H1 (cell line): ENCODE results near the gene SLC25A11.
A peak's percentile ranks its signal among the peaks of the same experiment; 100 is the strongest.

Experiments
- CEBPB ChIP-seq: IDR thresholded peaks from 2 replicates; pipeline ENCODE4 v1.6.1; 2012; ENCODE audit warnings: low read depth, low read length
- EP300 ChIP-seq, 2 experiments: IDR thresholded peaks; 1 replicate in 1 of 2; 2 replicates in 1 of 2; pipeline ENCODE4 v1.6.1; 2011 to 2012; ENCODE audit warnings: low read depth in 2 of 2, low read length in 2 of 2, mild to moderate bottlenecking in 2 of 2, borderline replicate concordance in 1 of 2, inconsistent platforms in 1 of 2, moderate library complexity in 1 of 2
- GTF2F1 ChIP-seq: IDR thresholded peaks from 2 replicates; pipeline ENCODE4 v1.6.1; 2012; ENCODE audit warnings: low read depth, low read length, improper control_type of control experiment, borderline replicate concordance
- POLR2A ChIP-seq, 2 experiments: IDR thresholded peaks; 1 replicate in 1 of 2; 2 replicates in 1 of 2; pipeline ENCODE4 v1.6.1; 2011; ENCODE audit warnings: low read depth in 2 of 2, low read length in 2 of 2, mild to moderate bottlenecking in 2 of 2; ENCODE audit errors: control extremely low read depth in 1 of 2
- RAD21 ChIP-seq, 2 experiments: IDR thresholded peaks in 1 of 2; conservative IDR thresholded peaks in 1 of 2; 2 replicates each; pipeline ENCODE4 v1.6.1; 2011; ENCODE audit warnings: low read depth in 2 of 2, low read length in 2 of 2, improper control_type of control experiment in 1 of 2, inconsistent platforms in 1 of 2, mild to moderate bottlenecking in 1 of 2, moderate library complexity in 1 of 2
- SIN3A ChIP-seq, 2 experiments: IDR thresholded peaks in 1 of 2; conservative IDR thresholded peaks in 1 of 2; 2 replicates each; pipeline ENCODE4 v1.6.1; 2011 to 2012; ENCODE audit warnings: low read length in 2 of 2, improper control_type of control experiment in 1 of 2, low read depth in 1 of 2, mild to moderate bottlenecking in 1 of 2
- SP1 ChIP-seq: IDR thresholded peaks from 2 replicates; pipeline ENCODE4 v1.6.1; 2011; ENCODE audit warnings: low read depth, low read length
- SUZ12 ChIP-seq: fragments of 200-600 bp; sonication (generic); IDR thresholded peaks from 2 replicates; pipeline ENCODE4 v1.6.1; 2012; ENCODE audit warnings: mild to moderate bottlenecking, inconsistent platforms, low read length, moderate library complexity, mixed read lengths
- TF ChIP-seq, protein P1 (sequence below), 3 experiments: IDR thresholded peaks; 1 replicate in 2 of 3; 2 replicates in 1 of 3; pipeline versions ENCODE4 v1.5.1 to v1.6.1; 2011; ENCODE audit warnings: low read length in 3 of 3, mild to moderate bottlenecking in 3 of 3, inconsistent platforms in 2 of 3, low read depth in 1 of 3, moderate library complexity in 1 of 3; ENCODE audit not compliant: insufficient read depth in 1 of 3; ENCODE audit errors: control extremely low read depth in 1 of 3

DNA sequence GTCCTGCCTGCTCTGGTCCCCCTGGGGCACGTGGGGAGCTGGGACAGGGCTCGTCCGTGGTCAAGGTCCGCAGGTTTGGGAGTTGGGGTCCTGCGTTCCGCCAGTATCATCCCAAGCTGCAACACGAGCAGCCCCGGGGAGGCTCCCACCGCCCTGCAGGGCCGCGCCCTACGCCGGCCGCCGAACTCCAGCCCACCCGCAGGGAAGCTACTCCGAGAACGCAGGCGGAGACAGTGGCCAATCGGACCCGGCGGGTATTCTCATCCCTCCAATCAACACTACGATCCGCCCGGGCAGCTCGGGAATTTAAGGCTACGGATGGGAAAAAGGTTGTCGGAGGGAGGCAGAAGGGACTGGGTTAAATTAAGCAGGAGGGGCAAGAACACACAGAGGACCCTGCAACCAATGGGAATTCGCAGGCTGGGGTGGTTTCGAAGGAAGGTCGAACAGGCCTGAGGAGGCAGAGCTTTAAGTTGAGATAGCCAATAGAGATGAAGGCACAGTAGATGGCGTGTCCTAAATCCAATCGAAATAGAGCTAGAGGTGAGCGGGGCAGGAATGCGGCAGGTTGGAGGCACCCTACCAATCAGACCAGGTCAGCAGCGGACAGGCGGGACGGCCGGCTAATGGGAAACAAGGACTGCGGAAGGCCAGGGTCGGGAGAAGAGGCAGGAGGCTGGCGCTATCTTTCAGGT is 27.1 kb upstream of the SLC25A11 start:
- no peak for TF ChIP-seq SUZ12
- TF ChIP-seq, protein P1, sequence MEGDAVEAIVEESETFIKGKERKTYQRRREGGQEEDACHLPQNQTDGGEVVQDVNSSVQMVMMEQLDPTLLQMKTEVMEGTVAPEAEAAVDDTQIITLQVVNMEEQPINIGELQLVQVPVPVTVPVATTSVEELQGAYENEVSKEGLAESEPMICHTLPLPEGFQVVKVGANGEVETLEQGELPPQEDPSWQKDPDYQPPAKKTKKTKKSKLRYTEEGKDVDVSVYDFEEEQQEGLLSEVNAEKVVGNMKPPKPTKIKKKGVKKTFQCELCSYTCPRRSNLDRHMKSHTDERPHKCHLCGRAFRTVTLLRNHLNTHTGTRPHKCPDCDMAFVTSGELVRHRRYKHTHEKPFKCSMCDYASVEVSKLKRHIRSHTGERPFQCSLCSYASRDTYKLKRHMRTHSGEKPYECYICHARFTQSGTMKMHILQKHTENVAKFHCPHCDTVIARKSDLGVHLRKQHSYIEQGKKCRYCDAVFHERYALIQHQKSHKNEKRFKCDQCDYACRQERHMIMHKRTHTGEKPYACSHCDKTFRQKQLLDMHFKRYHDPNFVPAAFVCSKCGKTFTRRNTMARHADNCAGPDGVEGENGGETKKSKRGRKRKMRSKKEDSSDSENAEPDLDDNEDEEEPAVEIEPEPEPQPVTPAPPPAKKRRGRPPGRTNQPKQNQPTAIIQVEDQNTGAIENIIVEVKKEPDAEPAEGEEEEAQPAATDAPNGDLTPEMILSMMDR (IDR thresholded peaks at IDR 0.05; ENCODE audit: control extremely low read depth in 1 of 3, insufficient read depth in 1 of 3, low read depth in 1 of 3, low read length in 3 of 3), result no peak
- TF ChIP-seq CEBPB, result no peak
- TF ChIP-seq EP300 (IDR thresholded peaks at IDR 0.05; ENCODE audit: borderline replicate concordance in 1 of 2, low read depth in 2 of 2, low read length in 2 of 2), result no peak
- no peak for TF ChIP-seq POLR2A (IDR thresholded peaks at IDR 0.05; ENCODE audit: control extremely low read depth in 1 of 2, low read depth in 2 of 2, low read length in 2 of 2)
- peak; percentile 100 for TF ChIP-seq SP1
- TF ChIP-seq GTF2F1, result no peak
- no peak for TF ChIP-seq SIN3A (conservative IDR thresholded peaks at IDR 0.05 in 1 of 2, IDR thresholded peaks at IDR 0.05 in 1 of 2; ENCODE audit: low read depth in 1 of 2, low read length in 2 of 2)
- no peak for TF ChIP-seq RAD21 (IDR thresholded peaks at IDR 0.05 in 1 of 2, conservative IDR thresholded peaks at IDR 0.05 in 1 of 2; ENCODE audit: low read depth in 2 of 2, low read length in 2 of 2)
